Calu3 (cell line): ENCODE data around the gene MCOLN2. TPM values are rescaled to one million over a fixed set of nuclear protein-coding genes. Genes with fewer than 3 reads are reported as not detected.
"Not testable (repeated sequence)": the region's sequence is repeated elsewhere in the genome, so short reads cannot be mapped to it uniquely, and the experiment has no call there.

Experiments used
- BruUV-seq: library from RNA; stranded (reverse); fragments of 400-500 nt; replicated peaks from 2 replicates; lab custom pipeline; 2021; lab: Mats Ljungman, UMichigan
- CTCF ChIA-PET: fragments of 300-600 bp; sonication (Branson Sonifier 250); formaldehyde crosslinking; loops from one replicate; lab custom pipeline; 2022; ENCODE audit warnings: antibody characterized with exemption; lab: Charles Lee
- DNase-seq: peaks from one replicate; pipeline ENCODE4 v3.0.0; 2022
- H3K27ac Mint-ChIP-seq: one replicate; pipeline ENCODE4 v1.8.0; 2022; ENCODE audit warnings: mixed read lengths; ENCODE audit not compliant: unreplicated experiment
- H3K27me3 Mint-ChIP-seq: one replicate; pipeline ENCODE4 v1.8.0; 2022; ENCODE audit warnings: mixed read lengths; ENCODE audit not compliant: unreplicated experiment
- H3K36me3 Mint-ChIP-seq: one replicate; pipeline ENCODE4 v1.8.0; 2022; ENCODE audit warnings: mild to moderate bottlenecking, moderate library complexity, mixed read lengths; ENCODE audit not compliant: insufficient read depth, unreplicated experiment
- H3K4me1 Mint-ChIP-seq: one replicate; pipeline ENCODE4 v1.8.0; 2022; ENCODE audit warnings: mild to moderate bottlenecking, low read depth, mixed read lengths; ENCODE audit not compliant: unreplicated experiment
- H3K4me3 Mint-ChIP-seq: one replicate; pipeline ENCODE4 v1.8.0; 2022; ENCODE audit warnings: mild to moderate bottlenecking, low read depth, moderate library complexity, mixed read lengths; ENCODE audit not compliant: unreplicated experiment
- H3K9me3 Mint-ChIP-seq: one replicate; pipeline ENCODE4 v1.8.0; 2022; ENCODE audit warnings: low read depth, mixed read lengths; ENCODE audit not compliant: unreplicated experiment
- intact Hi-C: fragments of 100-400 bp; cut with micrococcal nuclease; formaldehyde crosslinking; loops from one replicate; pipeline ENCODE4 v1.10.0; 2022; ENCODE audit not compliant: unreplicated experiment
- total RNA-seq: library from RNA; stranded (reverse); gene quantifications from 2 replicates; pipeline ENCODE4 v1.2.3, GENCODE V29; 2022
- TF ChIP-seq, protein P1 (sequence below): fragments of 200-600 bp; IDR thresholded peaks from one replicate; pipeline ENCODE4 v1.8.0; 2022; ENCODE audit warnings: antibody characterized with exemption; ENCODE audit not compliant: unreplicated experiment

Gene MCOLN2
- total RNA-seq, 1 experiment from 2014 or later = 12.2 TPM

DNA sequence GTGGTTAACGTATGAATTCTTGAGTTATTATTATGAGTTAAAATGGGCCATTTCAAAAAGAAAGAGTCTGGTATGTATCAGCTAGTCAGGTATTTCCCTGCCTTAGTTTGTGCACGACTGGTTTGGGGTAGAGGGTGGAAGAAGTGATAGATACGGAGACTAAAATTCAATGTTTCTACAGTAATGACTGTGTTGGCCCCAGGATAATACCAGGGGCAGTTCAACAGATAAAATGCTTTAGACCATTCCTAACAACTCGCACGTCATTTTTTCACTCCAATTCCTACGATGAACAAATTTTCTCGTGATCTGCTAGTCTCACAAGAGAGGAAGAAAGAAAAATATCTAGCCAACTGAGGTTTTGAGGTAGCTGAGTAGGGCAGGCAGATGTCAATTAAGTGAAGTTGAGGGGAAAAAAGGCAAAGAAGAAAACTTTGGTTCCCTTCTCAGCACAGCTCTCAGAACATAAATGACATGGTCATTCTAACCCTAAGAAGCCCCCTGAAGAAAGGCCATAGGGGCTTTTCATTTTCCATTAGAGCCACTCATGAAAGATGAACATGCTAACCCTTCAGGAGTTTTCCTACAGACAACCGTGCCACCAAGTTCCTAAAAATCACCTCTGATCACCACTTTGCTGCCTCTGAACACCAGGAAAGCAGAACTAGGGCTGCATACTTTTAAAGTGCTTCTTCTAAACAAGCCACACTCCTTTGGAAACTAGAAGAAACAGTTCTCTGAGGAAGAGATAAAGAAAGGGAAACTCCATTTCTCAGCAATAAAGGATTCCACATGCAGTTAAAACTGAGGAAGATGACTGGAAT is 5.6 kb downstream of the MCOLN2 start:
- Mint-ChIP-seq H3K27ac (no peak overlapping the region), H3K27me3 (no peaks in the 10 kb centered on the region), H3K4me1 (peaks cover 18% of the 10 kb centered on the region), H3K9me3 (no peaks in the 10 kb centered on the region), H3K36me3 (peaks cover under 1% of the 10 kb centered on the region), H3K4me3 (no peak overlapping the region)
- TF ChIP-seq, protein P1, sequence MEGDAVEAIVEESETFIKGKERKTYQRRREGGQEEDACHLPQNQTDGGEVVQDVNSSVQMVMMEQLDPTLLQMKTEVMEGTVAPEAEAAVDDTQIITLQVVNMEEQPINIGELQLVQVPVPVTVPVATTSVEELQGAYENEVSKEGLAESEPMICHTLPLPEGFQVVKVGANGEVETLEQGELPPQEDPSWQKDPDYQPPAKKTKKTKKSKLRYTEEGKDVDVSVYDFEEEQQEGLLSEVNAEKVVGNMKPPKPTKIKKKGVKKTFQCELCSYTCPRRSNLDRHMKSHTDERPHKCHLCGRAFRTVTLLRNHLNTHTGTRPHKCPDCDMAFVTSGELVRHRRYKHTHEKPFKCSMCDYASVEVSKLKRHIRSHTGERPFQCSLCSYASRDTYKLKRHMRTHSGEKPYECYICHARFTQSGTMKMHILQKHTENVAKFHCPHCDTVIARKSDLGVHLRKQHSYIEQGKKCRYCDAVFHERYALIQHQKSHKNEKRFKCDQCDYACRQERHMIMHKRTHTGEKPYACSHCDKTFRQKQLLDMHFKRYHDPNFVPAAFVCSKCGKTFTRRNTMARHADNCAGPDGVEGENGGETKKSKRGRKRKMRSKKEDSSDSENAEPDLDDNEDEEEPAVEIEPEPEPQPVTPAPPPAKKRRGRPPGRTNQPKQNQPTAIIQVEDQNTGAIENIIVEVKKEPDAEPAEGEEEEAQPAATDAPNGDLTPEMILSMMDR = no peak
- intact Hi-C loops = no loop called here
- no peak for DNase-seq
- no TSS peak for BruUV-seq
- CTCF ChIA-PET = interaction anchor here (0.7 kb wide), 1 partner anchor 47 kb away, joined by 3 read pairs; no protein-coding TSS in a partner anchor

- Mint-ChIP-seq H3K36me3 (no peaks in the 10 kb centered on the region), H3K4me1 (no peaks in the 10 kb centered on the region), H3K9me3 (no peaks in the 10 kb centered on the region), H3K4me3 (no peak overlapping the region), H3K27ac (no peak overlapping the region), H3K27me3 (no peaks in the 10 kb centered on the region)
- intact Hi-C loops = no loop called here
- CTCF ChIA-PET = no interaction called here
- DNase-seq = no peak
- no TSS peak for BruUV-seq
- TF ChIP-seq, protein P1 = no peak
Measured at GRCh38 chr1:84988588-84988987, 8.3 kb downstream of the MCOLN2 start.

DNA sequence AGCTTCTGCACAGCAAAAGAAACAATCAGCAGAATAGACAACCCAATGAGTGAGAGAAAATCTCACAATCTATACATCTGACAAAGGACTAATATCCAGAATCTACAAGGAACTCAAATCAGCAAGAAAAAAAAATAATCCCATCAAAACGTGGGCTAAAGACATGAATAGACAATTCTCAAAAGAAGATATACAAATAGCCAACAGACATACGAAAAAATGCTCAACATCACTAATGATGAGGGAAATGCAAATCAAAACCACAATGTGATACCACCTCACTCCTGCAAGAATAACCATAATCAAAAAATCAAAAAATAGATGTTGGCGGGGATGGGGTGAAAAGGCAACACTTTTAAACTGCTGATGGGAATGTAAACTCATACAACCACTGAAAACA is 10.4 kb downstream of the MCOLN2 start:
- H3K4me1 Mint-ChIP-seq, intact Hi-C loops, DNase-seq, H3K27ac Mint-ChIP-seq, CTCF ChIA-PET, H3K27me3 Mint-ChIP-seq, BruUV-seq, H3K36me3 Mint-ChIP-seq, H3K4me3 Mint-ChIP-seq, H3K9me3 Mint-ChIP-seq: not testable (repeated sequence)

- no TSS peak for BruUV-seq
- CTCF ChIA-PET = no interaction called here
- intact Hi-C loops = no loop called here
- no peaks in the 10 kb centered on the region for H3K27me3 Mint-ChIP-seq
- no peaks in the 10 kb centered on the region for H3K4me1 Mint-ChIP-seq
- H3K9me3 Mint-ChIP-seq = no peaks in the 10 kb centered on the region
- TF ChIP-seq, protein P1 = no peak
- no peaks in the 10 kb centered on the region for H3K36me3 Mint-ChIP-seq
- H3K4me3 Mint-ChIP-seq = no peak overlapping the region
- H3K27ac Mint-ChIP-seq = no peak overlapping the region
- DNase-seq = no peak
Measured at GRCh38 chr1:84985365-84985764, 11.5 kb downstream of the MCOLN2 start.

DNA sequence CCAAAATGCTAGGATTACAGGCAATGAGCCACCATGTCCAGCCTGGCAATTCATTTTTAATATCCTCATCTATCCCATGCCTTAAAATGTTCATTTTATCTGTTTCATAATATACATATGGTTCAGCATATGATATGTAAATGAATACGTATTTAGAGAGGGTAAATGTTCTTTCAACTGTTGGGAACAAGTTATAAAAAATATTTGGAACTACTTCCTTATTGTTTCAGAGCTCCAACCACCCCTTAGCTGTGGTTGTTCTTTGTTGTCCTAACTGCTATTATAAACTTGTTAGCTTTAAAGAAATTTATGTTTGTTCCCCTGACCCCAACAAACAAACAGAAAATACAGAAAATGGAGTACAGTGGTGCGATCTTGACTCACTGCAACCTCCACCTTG is 14.5 kb downstream of the MCOLN2 start:
- TF ChIP-seq, protein P1 = no peak
- Mint-ChIP-seq H3K27ac (no peak overlapping the region), H3K9me3 (peaks cover 8% of the 10 kb centered on the region), H3K4me1 (no peaks in the 10 kb centered on the region), H3K4me3 (no peak overlapping the region), H3K36me3 (no peaks in the 10 kb centered on the region), H3K27me3 (no peaks in the 10 kb centered on the region)
- CTCF ChIA-PET = no interaction called here
- intact Hi-C loops = no loop called here
- BruUV-seq = no TSS peak
- DNase-seq = no peak
